GM12878 (cell line): ENCODE measurements around the gene GPBP1L1.

ENCODE experiments used
- ATF3 ChIP-seq: IDR thresholded peaks from 2 replicates; pipeline ENCODE4 v1.6.1; 2011; ENCODE audit warnings: low read depth, mild to moderate bottlenecking, low read length, moderate library complexity, borderline replicate concordance; ENCODE audit errors: extremely low read depth
- EZH2 ChIP-seq: IDR thresholded peaks from 2 replicates; pipeline ENCODE4 v1.6.1; 2012; ENCODE audit warnings: low read depth, mild to moderate bottlenecking, control low read depth, inconsistent platforms, low read length, borderline replicate concordance; ENCODE audit not compliant: control insufficient read depth
- JUND ChIP-seq: IDR thresholded peaks from 2 replicates; pipeline ENCODE4 v1.6.1; 2012; ENCODE audit warnings: low read depth, mild to moderate bottlenecking, low read length, improper control_type of control experiment, moderate library complexity
- MXI1 ChIP-seq: fragments of 150-350 bp; IDR thresholded peaks from 2 replicates; pipeline ENCODE4 v1.6.1; 2011; ENCODE audit warnings: low read depth, mild to moderate bottlenecking, inconsistent platforms, low read length, improper control_type of control experiment
- RCOR1 ChIP-seq: conservative IDR thresholded peaks from 2 replicates; pipeline ENCODE4 v1.6.1; 2012; ENCODE audit warnings: low read depth, low read length, improper control_type of control experiment
- SMC3 ChIP-seq: IDR thresholded peaks from 2 replicates; pipeline ENCODE4 v1.6.1; 2011; ENCODE audit warnings: low read length, improper control_type of control experiment, borderline replicate concordance
- STAT1 ChIP-seq: fragments of 450-650 bp; conservative IDR thresholded peaks from 2 replicates; pipeline ENCODE4 v1.6.1; 2014; ENCODE audit warnings: antibody characterized with exemption, mild to moderate bottlenecking
- ZBED1 ChIP-seq: IDR thresholded peaks from 2 replicates; pipeline ENCODE4 v1.6.1; 2016; ENCODE audit warnings: borderline replicate concordance
- TF ChIP-seq, protein P1 (sequence below), 3 experiments: IDR thresholded peaks in 2 of 3; conservative IDR thresholded peaks in 1 of 3; 2 replicates each; pipeline ENCODE4 v1.5.1; 2011; ENCODE audit warnings: low read depth in 3 of 3, low read length in 3 of 3, mild to moderate bottlenecking in 3 of 3, control low read depth in 2 of 3, moderate library complexity in 2 of 3, inconsistent platforms in 1 of 3, mixed read lengths in 1 of 3; ENCODE audit not compliant: control insufficient read depth in 2 of 3, insufficient read depth in 1 of 3; ENCODE audit errors: extremely low read depth in 1 of 3
- TF ChIP-seq, protein P2 (sequence below): IDR thresholded peaks from 2 replicates; pipeline ENCODE4 v1.6.1; 2012; ENCODE audit warnings: low read depth, low read length, improper control_type of control experiment

- TF ChIP-seq MXI1 (peak; percentile 72), ATF3 (0 out of 2 replicates have a peak, but pooled peaks have one; percentile 24), JUND (no peak), SMC3 (no peak), EZH2 (no peak), ZBED1 (no peak), RCOR1 (no peak), STAT1 (no peak)
- TF ChIP-seq, protein P1, sequence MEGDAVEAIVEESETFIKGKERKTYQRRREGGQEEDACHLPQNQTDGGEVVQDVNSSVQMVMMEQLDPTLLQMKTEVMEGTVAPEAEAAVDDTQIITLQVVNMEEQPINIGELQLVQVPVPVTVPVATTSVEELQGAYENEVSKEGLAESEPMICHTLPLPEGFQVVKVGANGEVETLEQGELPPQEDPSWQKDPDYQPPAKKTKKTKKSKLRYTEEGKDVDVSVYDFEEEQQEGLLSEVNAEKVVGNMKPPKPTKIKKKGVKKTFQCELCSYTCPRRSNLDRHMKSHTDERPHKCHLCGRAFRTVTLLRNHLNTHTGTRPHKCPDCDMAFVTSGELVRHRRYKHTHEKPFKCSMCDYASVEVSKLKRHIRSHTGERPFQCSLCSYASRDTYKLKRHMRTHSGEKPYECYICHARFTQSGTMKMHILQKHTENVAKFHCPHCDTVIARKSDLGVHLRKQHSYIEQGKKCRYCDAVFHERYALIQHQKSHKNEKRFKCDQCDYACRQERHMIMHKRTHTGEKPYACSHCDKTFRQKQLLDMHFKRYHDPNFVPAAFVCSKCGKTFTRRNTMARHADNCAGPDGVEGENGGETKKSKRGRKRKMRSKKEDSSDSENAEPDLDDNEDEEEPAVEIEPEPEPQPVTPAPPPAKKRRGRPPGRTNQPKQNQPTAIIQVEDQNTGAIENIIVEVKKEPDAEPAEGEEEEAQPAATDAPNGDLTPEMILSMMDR (IDR thresholded peaks at IDR 0.05 in 2 of 3, conservative IDR thresholded peaks at IDR 0.05 in 1 of 3; ENCODE audit: control insufficient read depth in 2 of 3, extremely low read depth in 1 of 3, insufficient read depth in 1 of 3, low read depth in 3 of 3, low read length in 3 of 3), result no peak
- TF ChIP-seq, protein P2, sequence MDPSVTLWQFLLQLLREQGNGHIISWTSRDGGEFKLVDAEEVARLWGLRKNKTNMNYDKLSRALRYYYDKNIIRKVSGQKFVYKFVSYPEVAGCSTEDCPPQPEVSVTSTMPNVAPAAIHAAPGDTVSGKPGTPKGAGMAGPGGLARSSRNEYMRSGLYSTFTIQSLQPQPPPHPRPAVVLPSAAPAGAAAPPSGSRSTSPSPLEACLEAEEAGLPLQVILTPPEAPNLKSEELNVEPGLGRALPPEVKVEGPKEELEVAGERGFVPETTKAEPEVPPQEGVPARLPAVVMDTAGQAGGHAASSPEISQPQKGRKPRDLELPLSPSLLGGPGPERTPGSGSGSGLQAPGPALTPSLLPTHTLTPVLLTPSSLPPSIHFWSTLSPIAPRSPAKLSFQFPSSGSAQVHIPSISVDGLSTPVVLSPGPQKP, result peak; percentile 68
Measured at GRCh38 chr1:45687014-45687753, 851 bp upstream of the GPBP1L1 start.
